Thymus (tissue), 11 donors: ENCODE data around the gene KDM4B. TPM values are rescaled to one million over a fixed set of nuclear protein-coding genes. Genes with fewer than 3 reads are reported as not detected.
"Not testable (repeated sequence)": the region's sequence is repeated elsewhere in the genome, so short reads cannot be mapped to it uniquely, and the experiment has no call there.

Experiments used
- DNase-seq, 9 donors: peaks; one replicate each; pipeline ENCODE4 v3.0.0-alpha.2; 2013; ENCODE audit warnings: low spot score in 9 of 9, low read depth in 6 of 9, missing footprints in 1 of 9
- H3K27ac ChIP-seq, 2 donors: one replicate each; pipeline ENCODE4 v1.5.1; 2013; ENCODE audit warnings: control low read depth in 1 of 2, low read depth in 1 of 2, low read length in 1 of 2, mild to moderate bottlenecking in 1 of 2, moderate library complexity in 1 of 2
- H3K27me3 ChIP-seq, 2 donors: one replicate each; pipeline ENCODE4 v1.5.1; 2013; ENCODE audit warnings: low read length in 1 of 2; ENCODE audit not compliant: control insufficient read depth in 2 of 2, insufficient read depth in 1 of 2
- H3K36me3 ChIP-seq, 2 donors: one replicate each; pipeline ENCODE4 v1.5.1; 2013; ENCODE audit warnings: low read length in 1 of 2, mild to moderate bottlenecking in 1 of 2, moderate library complexity in 1 of 2; ENCODE audit not compliant: control insufficient read depth in 2 of 2, insufficient read depth in 2 of 2
- H3K4me1 ChIP-seq, 2 donors: one replicate each; pipeline ENCODE4 v1.5.1; 2013; ENCODE audit warnings: low read length in 2 of 2; ENCODE audit not compliant: control insufficient read depth in 2 of 2, insufficient read depth in 2 of 2
- H3K4me3 ChIP-seq, 2 donors: one replicate each; pipeline ENCODE4 v1.5.1; 2013; ENCODE audit warnings: low read length in 2 of 2, control low read depth in 1 of 2, mild to moderate bottlenecking in 1 of 2
- H3K9me3 ChIP-seq, 2 donors: one replicate each; pipeline ENCODE4 v1.5.1; 2013; ENCODE audit warnings: low read length in 1 of 2, mild to moderate bottlenecking in 1 of 2; ENCODE audit not compliant: control insufficient read depth in 2 of 2, insufficient read depth in 1 of 2
- WGBS: extraction: QIAGEN DNeasy Blood & Tissue Kit; methylation state at CpG from one replicate; pipeline ENCODE4 v1.1.7; 2013; 5-methylcytosine and 5-hydroxymethylcytosine counted together
- polyA plus RNA-seq: library from polyadenylated mRNA; stranded (reverse); fragments of 200-250 nt; gene quantifications from one replicate; pipeline ENCODE4 v1.2.3, GENCODE V29; 2013
- total RNA-seq: library from RNA; stranded (reverse); fragments of 120-200 nt; gene quantifications from one replicate; pipeline ENCODE4 v1.2.4, GENCODE V29; 2013
- donor health status: healthy.

KDM4B gene
- total and polyA plus RNA-seq, 2 donors = 8.6 to 24.6 TPM

GRCh38 chr19:5154129-5154798, 185.4 kb downstream of the KDM4B start:
- Histone ChIP-seq H3K36me3 (peaks cover 4 to 11% of the 10 kb centered on the region in 2 donors), H3K27me3 (no peaks in the 10 kb centered on the region), H3K27ac (no peak overlapping the region), H3K4me1 (peaks cover 0 to 2% of the 10 kb centered on the region in 2 donors), H3K9me3 (peaks cover 0 to 14% of the 10 kb centered on the region in 2 donors), H3K4me3 (no peak overlapping the region)
- WGBS = 84% methylated on average over 17 of the region's 17 CpGs
- DNase-seq = peak in 2 of 9 donors; percentile 48 to 63

- H3K27ac ChIP-seq = no peak overlapping the region
- H3K4me1 ChIP-seq = peaks cover 0 to 2% of the 10 kb centered on the region in 2 donors
- peaks cover 0 to 14% of the 10 kb centered on the region in 2 donors for H3K9me3 ChIP-seq
- 94% methylated on average over 26 of the region's 26 CpGs for WGBS
- H3K27me3 ChIP-seq = no peaks in the 10 kb centered on the region
- H3K36me3 ChIP-seq = peaks cover 4 to 11% of the 10 kb centered on the region in 2 donors
- no peak for DNase-seq
- H3K4me3 ChIP-seq = no peak overlapping the region
Observed at GRCh38 chr19:5154799-5155426, 186.0 kb downstream of the KDM4B start.

GRCh38 chr19:5155586-5156210, 186.8 kb downstream of the KDM4B start:
- no peak for DNase-seq
- no peak overlapping the region for H3K27ac ChIP-seq
- 95% methylated on average over 10 of the region's 10 CpGs for WGBS

GRCh38 chr19:5156231-5156986, 187.5 kb downstream of the KDM4B start:
- H3K9me3 ChIP-seq = peaks cover 0 to 14% of the 10 kb centered on the region in 2 donors
- no peaks in the 10 kb centered on the region for H3K27me3 ChIP-seq
- H3K36me3 ChIP-seq = peaks cover 4 to 6% of the 10 kb centered on the region in 2 donors
- H3K27ac ChIP-seq = no peak overlapping the region
- DNase-seq = no peak
- H3K4me3 ChIP-seq = no peak overlapping the region
- WGBS = 80% methylated on average over 23 of the region's 23 CpGs
- peaks cover 0 to 2% of the 10 kb centered on the region in 2 donors for H3K4me1 ChIP-seq

More at GRCh38 chr19:5155586-5156210, 186.8 kb downstream of the KDM4B start:
- Histone ChIP-seq H3K4me3 (no peak overlapping the region), H3K27me3 (no peaks in the 10 kb centered on the region), H3K9me3 (peaks cover 0 to 14% of the 10 kb centered on the region in 2 donors), H3K36me3 (peaks cover 4 to 11% of the 10 kb centered on the region in 2 donors), H3K4me1 (peaks cover 0 to 2% of the 10 kb centered on the region in 2 donors)

- no peak overlapping the region for H3K27ac ChIP-seq
- no peak for DNase-seq
- H3K9me3 ChIP-seq = peaks cover 0 to 14% of the 10 kb centered on the region in 2 donors
- H3K27me3 ChIP-seq = no peaks in the 10 kb centered on the region
- 86% methylated on average over 4 of the region's 4 CpGs for WGBS
- H3K4me3 ChIP-seq = no peak overlapping the region
- peaks cover 0 to 2% of the 10 kb centered on the region in 2 donors for H3K4me1 ChIP-seq
- H3K36me3 ChIP-seq = peaks cover under 1 to 3% of the 10 kb centered on the region in 2 donors
Observed at GRCh38 chr19:5157186-5157585, 188.3 kb downstream of the KDM4B start.

GRCh38 chr19:5158549-5159134, 189.7 kb downstream of the KDM4B start:
- not testable (repeated sequence) for H3K4me3 ChIP-seq, H3K36me3 ChIP-seq, H3K27me3 ChIP-seq, DNase-seq, H3K4me1 ChIP-seq, H3K27ac ChIP-seq
- peaks cover 0 to 14% of the 10 kb centered on the region in 2 donors for H3K9me3 ChIP-seq
- WGBS = 98% methylated on average over 7 of the region's 7 CpGs

GRCh38 chr19:5160158-5160795, 191.4 kb downstream of the KDM4B start:
- 94% methylated on average over 2 of the region's 2 CpGs for WGBS
- not testable (repeated sequence) for H3K4me3 ChIP-seq, H3K27ac ChIP-seq

GRCh38 chr19:5164845-5165696, 196.2 kb downstream of the KDM4B start:
- H3K36me3 ChIP-seq, DNase-seq, H3K9me3 ChIP-seq, H3K27ac ChIP-seq, H3K4me1 ChIP-seq, H3K4me3 ChIP-seq, H3K27me3 ChIP-seq: not testable (repeated sequence)
- WGBS = 88% methylated on average over 23 of the region's 23 CpGs

More at GRCh38 chr19:5160158-5160795, 191.4 kb downstream of the KDM4B start:
- DNase-seq, H3K36me3 ChIP-seq, H3K4me1 ChIP-seq, H3K27me3 ChIP-seq: not testable (repeated sequence)
- peaks cover 0 to 14% of the 10 kb centered on the region in 2 donors for H3K9me3 ChIP-seq
